Stimulated activated CD4-positive, alpha-beta T cell treated with anti-CD3 and anti-CD28 coated beads, Interleukin-1b, Interleukin-23, amount 100 ng/mL, for 1 hour (primary cell): ENCODE measurements around the gene UMAD1.
"Not testable (repeated sequence)": the region's sequence is repeated elsewhere in the genome, so short reads cannot be mapped to it uniquely, and the experiment has no call there.

Source experiments
- DNase-seq, 2 donors: peaks; one replicate each; pipeline ENCODE4 v3.0.0-alpha.2; 2020; ENCODE audit warnings: low read depth in 2 of 2

UMAD1 gene

DNA sequence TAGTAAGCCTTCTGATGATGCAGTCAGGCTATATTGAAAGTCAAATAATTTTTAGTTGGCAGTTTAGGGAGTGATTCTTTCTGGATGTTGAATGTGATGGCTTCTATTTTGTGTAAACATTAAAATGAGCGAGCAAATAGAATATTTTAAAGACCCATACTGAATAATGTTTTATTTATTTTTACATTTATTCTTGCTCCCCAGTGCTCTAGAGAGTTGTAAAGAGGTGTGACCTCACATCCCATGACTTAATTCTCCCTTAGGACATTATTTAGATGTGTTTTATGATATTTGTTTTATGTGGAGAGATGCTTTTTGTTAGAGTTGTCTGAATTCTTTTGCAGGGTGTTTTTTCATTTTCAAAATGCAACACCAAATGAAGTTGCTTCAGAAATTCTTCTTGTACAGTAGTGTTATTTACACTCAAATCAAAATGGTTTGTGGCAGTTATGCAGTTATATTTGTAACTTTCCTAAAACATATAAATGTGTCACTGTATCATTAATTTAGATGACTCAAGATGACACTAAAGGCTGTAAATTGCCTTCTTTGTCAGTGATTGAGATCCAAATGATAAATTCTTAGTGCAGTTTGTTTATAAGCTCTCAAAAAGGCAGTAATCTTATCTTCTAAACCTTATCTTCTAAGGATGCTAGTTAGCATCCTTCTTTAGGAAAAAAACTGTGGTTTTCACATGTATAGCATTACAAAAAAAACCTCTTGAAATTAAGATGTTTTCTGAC, 12.4 kb downstream of the UMAD1 start:
- DNase-seq = no peak

DNA sequence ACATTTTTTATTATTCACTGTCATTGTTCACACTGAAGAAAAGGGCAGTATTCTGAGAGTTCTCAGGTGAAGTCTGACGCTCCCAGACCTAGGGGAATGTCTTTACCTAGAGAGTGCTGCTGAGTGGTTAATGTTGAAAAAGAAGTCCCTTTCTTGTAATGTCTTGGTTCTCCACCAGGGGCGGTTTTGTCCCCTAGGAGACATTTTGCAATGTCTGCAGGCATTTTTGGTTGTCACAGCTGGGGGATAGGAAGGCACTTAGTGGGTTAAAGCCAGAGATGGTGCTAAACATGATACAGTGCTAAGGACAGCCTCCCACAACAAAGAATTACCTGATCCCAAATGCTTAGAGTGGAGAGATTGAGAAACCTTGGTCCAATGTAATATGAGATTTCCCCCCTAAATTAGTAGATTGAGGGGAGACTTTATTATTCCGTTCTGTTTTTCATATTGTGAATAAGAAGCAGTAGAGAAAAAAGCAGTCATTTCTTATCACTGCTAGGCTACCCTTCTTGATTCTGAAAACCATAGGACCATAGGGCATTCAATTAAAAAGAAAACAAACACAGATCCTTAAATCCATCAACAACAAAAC, 13.1 kb downstream of the UMAD1 start:
- no peak for DNase-seq

DNA sequence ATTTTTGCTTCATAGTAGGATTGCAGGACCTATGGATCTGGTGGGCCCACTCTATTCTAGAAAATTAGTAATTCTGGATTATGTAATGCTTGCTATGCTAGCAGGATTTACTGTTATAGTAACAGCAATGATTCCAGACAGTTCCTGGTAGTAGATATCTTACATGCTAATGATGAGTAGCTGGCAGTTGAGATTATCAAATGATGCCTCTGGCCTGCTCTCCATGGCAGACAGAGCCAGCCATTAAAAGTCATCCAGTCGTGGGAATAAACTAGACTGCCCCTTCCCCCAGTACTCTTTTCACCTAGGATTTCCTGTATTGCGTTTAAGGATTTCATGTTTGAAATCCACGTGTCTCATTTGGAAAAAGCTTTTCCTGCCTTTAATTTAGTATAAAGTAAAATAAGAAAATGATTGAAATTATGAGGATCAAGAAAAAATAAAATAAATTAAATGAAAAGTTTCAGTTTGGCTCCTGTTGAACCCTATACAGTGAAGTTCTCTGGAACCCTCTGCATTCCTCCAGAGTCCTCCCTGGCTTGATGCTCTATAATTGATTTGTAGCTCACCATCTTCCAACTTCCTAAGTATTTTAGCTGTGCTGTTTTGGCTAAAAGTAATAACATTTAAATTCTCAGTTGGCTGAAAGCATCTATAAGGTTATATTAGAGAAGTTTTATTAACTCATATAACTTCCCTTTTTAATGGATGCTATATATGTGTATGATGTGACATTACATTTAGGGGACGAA, 14.6 kb downstream of the UMAD1 start:
- DNase-seq = no peak

- not testable (repeated sequence) for DNase-seq
Observed at GRCh38 chr7:7656459-7656858, 15.9 kb downstream of the UMAD1 start.

DNA sequence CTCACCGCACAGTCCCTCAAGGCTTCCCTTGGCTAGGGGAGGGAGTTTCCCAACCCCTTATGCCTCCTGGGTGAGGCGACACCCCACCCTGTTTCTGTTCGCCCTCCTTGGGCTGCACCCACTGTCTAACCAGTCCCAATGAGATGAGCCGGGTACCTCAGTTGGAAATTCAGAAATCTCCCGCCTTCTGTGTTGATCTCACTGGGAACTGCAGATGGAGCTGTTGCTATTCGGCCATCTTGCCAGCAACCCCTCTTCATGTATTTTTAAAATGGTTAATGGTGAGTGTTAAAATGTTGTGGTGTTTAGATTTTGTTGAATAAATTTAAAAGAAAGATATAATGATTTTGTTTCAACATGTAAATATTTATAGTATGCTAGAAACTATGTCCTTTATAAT, 22.0 kb downstream of the UMAD1 start:
- no peak for DNase-seq

GRCh38 chr7:7664291-7664690, 23.7 kb downstream of the UMAD1 start:
- DNase-seq = no peak

DNA sequence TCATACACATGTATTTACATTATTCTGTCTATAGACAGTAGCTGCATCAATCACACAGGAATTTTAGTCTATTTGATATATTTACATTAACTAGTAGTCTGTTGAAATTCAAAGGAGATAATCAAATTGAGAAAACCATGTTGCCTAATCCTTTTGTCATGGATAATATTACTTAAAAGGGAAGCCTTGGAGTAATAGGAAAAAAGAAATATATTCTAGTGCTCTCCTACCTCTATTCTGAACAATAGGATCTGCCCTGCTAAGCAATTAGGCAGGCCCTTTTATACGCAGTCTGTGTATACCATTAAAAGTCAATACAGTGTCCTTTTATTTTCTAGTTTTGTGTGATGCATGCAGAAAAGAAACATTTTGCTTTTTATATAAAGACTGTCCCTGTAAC, 24.5 kb downstream of the UMAD1 start:
- DNase-seq = no peak

GRCh38 chr7:7667187-7667586, 26.6 kb downstream of the UMAD1 start:
- no peak for DNase-seq

DNA sequence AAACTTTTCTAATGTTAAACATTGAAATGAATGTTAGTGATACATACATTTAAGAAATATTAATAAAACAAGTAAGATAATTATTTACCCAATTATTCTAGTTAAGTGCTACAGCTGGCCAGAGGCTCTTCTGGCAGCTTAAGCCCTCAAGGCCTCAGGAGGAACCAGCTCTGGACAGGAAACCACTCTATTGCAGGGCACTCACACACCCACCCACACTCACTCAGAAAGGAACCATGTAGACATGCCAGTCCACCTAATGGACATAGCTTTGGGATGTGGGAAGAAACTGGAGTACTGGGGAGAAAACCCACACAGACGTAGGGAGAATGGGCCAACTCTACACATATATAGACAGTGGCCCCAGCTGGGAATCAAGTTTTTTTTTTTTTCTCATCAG, 28.2 kb downstream of the UMAD1 start:
- DNase-seq = no peak

DNA sequence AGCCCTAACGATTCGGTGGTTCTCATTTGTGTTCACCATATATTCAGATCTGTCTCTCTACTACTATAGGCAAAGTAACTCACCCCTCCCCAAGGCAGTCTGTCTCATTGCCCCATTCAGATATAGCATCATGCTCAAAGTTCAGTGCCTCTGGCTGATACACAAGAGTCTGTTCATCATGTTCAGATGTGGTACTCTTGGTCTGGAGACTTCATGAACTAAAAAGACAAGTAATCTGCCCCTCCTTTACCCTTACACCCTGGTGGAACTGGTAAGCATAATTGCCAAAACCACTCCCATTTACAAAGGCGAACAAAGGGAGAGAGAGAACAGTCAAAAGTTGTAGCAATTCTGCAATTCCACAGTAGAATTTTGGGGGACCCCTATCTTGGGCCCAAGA, 29.9 kb downstream of the UMAD1 start:
- no peak for DNase-seq

DNA sequence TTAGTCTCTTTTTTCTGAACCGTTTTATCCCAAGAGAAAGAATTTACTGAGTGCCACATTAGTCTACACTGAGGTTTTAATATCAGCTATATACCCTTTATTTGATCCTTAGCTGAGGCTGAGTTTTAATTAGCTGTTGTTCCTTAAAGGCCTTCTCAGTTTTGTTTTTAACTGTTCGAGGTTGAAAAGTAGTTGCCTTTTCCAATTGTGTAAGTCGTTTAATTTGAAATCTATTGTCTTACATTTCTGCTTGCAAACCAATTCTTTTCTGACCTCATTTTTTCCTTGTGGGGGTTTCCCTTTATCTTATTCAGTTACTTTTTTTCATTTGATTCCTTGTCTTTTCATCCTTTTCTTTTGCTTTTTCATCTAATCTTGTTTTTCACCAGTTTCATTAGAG, 30.8 kb downstream of the UMAD1 start:
- DNase-seq = no peak

DNA sequence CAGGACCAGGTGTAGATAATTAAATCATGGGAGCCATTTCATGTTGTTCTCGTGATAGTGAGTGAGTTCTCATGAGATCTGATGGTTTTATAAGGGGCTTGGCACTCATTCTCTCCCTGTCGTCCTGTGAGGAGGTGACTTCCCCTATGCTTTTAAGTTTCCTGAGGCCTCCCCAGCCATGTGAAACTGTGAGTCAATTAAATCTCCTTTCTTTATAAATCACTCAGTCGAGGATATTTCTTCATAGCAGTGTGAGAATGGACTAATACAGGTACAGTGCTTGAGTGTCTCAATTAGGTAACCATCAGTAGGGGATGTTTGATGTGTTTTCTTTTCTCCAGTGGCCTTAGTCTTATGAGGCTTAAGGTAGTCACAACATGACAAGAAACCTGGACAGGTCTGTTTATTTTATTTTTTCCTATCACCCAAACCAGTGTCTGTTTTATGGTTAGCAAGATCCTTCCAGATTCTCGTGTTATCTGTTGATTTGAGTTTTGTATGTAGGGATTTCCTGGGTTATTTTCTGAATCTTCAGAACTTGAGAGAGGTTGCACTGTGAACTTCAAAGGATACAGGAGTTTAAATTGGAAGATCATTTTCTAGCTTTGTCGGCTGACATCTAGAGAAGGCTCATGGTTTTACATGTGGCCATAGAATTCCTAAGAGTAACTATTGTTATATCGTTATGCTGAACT, 32.1 kb downstream of the UMAD1 start:
- no peak for DNase-seq

GRCh38 chr7:7673240-7673550, 32.6 kb downstream of the UMAD1 start:
- DNase-seq = no peak

- DNase-seq = no peak
Observed at GRCh38 chr7:7675686-7676085, 35.1 kb downstream of the UMAD1 start.

DNA sequence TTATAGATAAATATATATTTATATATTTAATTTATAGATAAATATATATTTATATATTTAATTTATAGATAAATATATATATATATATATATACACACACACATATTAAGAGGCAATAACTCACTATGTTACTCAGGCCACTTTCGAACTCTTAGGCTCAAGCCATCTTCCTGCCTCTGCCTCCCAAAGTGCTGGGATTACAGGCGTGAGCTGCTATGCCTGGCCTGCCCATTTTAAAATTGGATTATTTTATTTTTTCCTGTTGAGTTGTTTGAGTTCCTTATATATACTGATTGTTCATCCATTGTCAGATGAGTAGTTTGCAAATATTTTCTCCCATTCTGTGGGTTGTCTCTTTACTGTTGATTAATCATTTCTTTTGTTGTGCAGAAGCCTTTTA, 39.1 kb downstream of the UMAD1 start:
- not testable (repeated sequence) for DNase-seq

GRCh38 chr7:7681191-7681935, 40.8 kb downstream of the UMAD1 start:
- peak in 1 of 2 donors; percentile 15 for DNase-seq

GRCh38 chr7:7681936-7682329, 41.4 kb downstream of the UMAD1 start:
- no peak for DNase-seq

DNA sequence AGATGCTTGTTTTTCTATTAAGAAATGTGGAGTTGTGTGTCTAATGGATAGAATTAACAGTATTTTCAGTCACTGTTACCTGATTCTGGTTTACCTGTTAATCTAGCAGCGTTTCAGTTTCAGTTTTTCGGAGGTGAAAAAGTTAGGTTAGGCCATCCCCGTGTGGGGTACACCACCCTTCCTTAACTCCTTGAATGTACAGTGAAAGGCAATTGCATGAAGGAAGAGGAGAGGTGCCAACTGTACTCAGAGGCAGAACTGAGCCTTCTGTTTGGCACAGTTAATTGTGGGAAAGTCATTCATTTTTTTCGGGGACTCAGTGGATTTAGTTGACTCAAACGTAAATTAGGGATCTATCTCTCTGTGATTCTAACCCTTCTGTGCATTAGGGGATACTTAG, 42.3 kb downstream of the UMAD1 start:
- DNase-seq = no peak

DNA sequence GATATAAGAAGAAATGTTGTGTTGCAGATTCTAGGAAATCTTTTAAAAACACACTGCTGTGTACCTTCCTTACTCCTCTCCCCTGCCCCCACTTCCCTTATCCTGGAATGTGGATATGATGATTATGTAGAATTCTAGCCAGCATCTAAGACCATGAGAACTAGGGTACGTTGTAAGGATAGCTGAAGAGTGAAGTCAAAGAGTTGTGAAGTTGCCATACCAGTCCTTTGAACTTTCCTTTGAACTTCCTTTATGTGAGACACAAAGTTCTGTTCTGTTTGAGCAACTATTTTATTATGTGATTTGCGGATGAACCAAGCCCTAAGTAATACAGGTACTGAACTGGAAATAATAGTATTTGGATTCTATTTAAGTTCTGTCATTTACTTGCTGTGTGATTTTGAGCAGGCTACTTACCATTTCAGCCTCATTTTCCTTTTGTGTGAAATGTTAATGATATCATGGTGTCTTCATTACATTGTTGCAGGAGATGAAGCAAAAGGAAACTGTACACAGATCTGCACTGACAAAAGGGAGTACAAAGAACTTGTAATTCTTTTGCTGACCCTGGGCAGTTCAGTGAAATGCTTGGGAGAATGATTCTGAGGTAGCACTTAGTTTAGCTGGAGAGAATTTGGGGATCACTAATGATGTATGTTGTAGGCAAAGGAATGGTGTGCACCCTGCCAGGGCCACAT, 46.4 kb downstream of the UMAD1 start:
- DNase-seq = no peak

GRCh38 chr7:7687800-7688199, 47.2 kb downstream of the UMAD1 start:
- no peak for DNase-seq

DNA sequence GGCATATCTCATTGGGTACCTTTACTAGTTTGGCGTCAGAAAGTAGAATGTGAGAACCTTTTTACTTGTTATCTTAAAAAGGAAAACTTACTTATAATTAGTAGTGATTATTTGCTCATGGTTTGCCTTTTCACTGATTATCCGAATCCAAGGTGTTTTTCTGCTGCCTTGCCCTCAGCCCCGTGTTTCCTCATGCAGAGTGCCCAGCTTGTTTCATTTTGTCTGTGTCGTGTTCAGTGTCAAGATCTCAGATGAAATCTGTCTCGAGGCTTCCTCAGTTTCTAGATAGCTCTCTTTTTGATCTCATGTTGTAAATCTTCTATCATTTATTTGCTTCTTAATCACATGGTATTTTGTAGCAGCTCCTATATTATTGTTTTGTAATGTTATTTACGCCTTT, 47.8 kb downstream of the UMAD1 start:
- no peak for DNase-seq
